Neuronal stem cell (in vitro differentiated cells): Measurements from ENCODE around the gene PCDHA12.

Source experiments
- DNase-seq: peaks from one replicate; pipeline ENCODE4 v3.0.0-alpha.2; 2013; ENCODE audit warnings: low spot score
- H2AFZ ChIP-seq: one replicate; pipeline ENCODE4 v1.6.1; 2013; ENCODE audit warnings: mild to moderate bottlenecking, low read length, inconsistent platforms
- H2AK5ac ChIP-seq: 2 replicates; pipeline ENCODE4 v1.6.1; 2013; ENCODE audit warnings: low read depth, mild to moderate bottlenecking, inconsistent platforms, low read length, moderate library complexity, mixed read lengths
- H2BK120ac ChIP-seq: 2 replicates; pipeline ENCODE4 v1.6.1; 2013; ENCODE audit warnings: low read depth, mild to moderate bottlenecking, inconsistent platforms, low read length, moderate library complexity, mixed read lengths
- H2BK12ac ChIP-seq: one replicate; pipeline ENCODE4 v1.6.1; 2013; ENCODE audit warnings: low read length, inconsistent platforms
- H2BK15ac ChIP-seq: 2 replicates; pipeline ENCODE4 v1.6.1; 2013; ENCODE audit warnings: mild to moderate bottlenecking, low read length, inconsistent platforms, mixed read lengths
- H2BK5ac ChIP-seq: one replicate; pipeline ENCODE4 v1.6.1; 2013; ENCODE audit warnings: inconsistent platforms, mild to moderate bottlenecking, low read length, moderate library complexity
- H3K14ac ChIP-seq: one replicate; pipeline ENCODE4 v1.6.1; 2013; ENCODE audit warnings: low read length, inconsistent platforms
- H3K18ac ChIP-seq: 2 replicates; pipeline ENCODE4 v1.6.1; 2013; ENCODE audit warnings: low read length, inconsistent platforms
- H3K23ac ChIP-seq: 2 replicates; pipeline ENCODE4 v1.6.1; 2013; ENCODE audit warnings: low read depth, mild to moderate bottlenecking, mixed read lengths, low read length, inconsistent platforms; ENCODE audit not compliant: poor library complexity
- H3K27ac ChIP-seq: replicated peaks from 3 replicates; pipeline ENCODE4 v1.5.1; 2013; ENCODE audit warnings: low read length, inconsistent platforms
- H3K27me3 ChIP-seq, 3 experiments: 2 replicates each; pipeline ENCODE4 v1.6.1; 2013; ENCODE audit warnings: low read length in 3 of 3, mild to moderate bottlenecking in 2 of 3, inconsistent platforms in 1 of 3, low read depth in 1 of 3, mixed read lengths in 1 of 3, moderate library complexity in 1 of 3; ENCODE audit not compliant: control insufficient read depth in 3 of 3, insufficient read depth in 3 of 3
- H3K36me3 ChIP-seq, 2 donors: replicated peaks in 1 of 2; 2 replicates each; pipeline ENCODE4 v1.6.1; 2013; ENCODE audit warnings: low read length in 2 of 2; ENCODE audit not compliant: control insufficient read depth in 2 of 2, insufficient read depth in 2 of 2
- H3K4ac ChIP-seq: 2 replicates; pipeline ENCODE4 v1.6.1; 2013; ENCODE audit warnings: inconsistent platforms, mild to moderate bottlenecking, low read length, moderate library complexity
- H3K4me1 ChIP-seq, 2 donors: 1 replicate in 1 of 2; 2 replicates in 1 of 2; pipeline ENCODE4 v1.6.1; 2013; ENCODE audit warnings: low read length in 2 of 2, low read depth in 1 of 2; ENCODE audit not compliant: control insufficient read depth in 2 of 2, insufficient read depth in 1 of 2
- H3K4me2 ChIP-seq: one replicate; pipeline ENCODE4 v1.6.1; 2013; ENCODE audit warnings: mild to moderate bottlenecking, low read length, inconsistent platforms; ENCODE audit not compliant: insufficient read depth, poor library complexity, severe bottlenecking
- H3K4me3 ChIP-seq, 2 donors: 2 replicates each; pipeline ENCODE4 v1.5.1; 2013; ENCODE audit warnings: low read length in 2 of 2, mild to moderate bottlenecking in 2 of 2, inconsistent platforms in 1 of 2, moderate library complexity in 1 of 2
- H3K79me1 ChIP-seq: one replicate; pipeline ENCODE4 v1.6.1; 2013; ENCODE audit warnings: low read depth, mild to moderate bottlenecking, inconsistent platforms, low read length, moderate library complexity
- H3K9ac ChIP-seq: one replicate; pipeline ENCODE4 v1.6.1; 2013; ENCODE audit warnings: mild to moderate bottlenecking, low read depth, low read length, inconsistent platforms; ENCODE audit not compliant: poor library complexity
- H3K9me3 ChIP-seq, 2 donors: replicated peaks in 1 of 2; 2 replicates each; pipeline versions ENCODE3 to v1.6.1; 2013; ENCODE audit warnings: low read length in 2 of 2, mild to moderate bottlenecking in 2 of 2, inconsistent platforms in 1 of 2, low read depth in 1 of 2, mixed read lengths in 1 of 2, moderate library complexity in 1 of 2; ENCODE audit not compliant: control insufficient read depth in 2 of 2, insufficient read depth in 1 of 2
- H4K8ac ChIP-seq: one replicate; pipeline ENCODE4 v1.6.1; 2013; ENCODE audit warnings: low read depth, mild to moderate bottlenecking, inconsistent platforms, low read length, moderate library complexity
- H4K91ac ChIP-seq: one replicate; pipeline ENCODE4 v1.6.1; 2013; ENCODE audit warnings: low read length, low read depth, mild to moderate bottlenecking, inconsistent platforms; ENCODE audit not compliant: poor library complexity
- WGBS, 2 donors: extraction: QIAGEN DNeasy Blood & Tissue Kit; methylation state at CpG; one replicate each; pipeline ENCODE4 v1.1.7; 2013; ENCODE audit warnings: missing lambda C conversion rate in 2 of 2, mixed read lengths in 1 of 2; ENCODE audit not compliant: insufficient read length in 2 of 2, insufficient replicate concordance in 1 of 2; ENCODE audit errors: extremely low coverage in 2 of 2; 5-methylcytosine and 5-hydroxymethylcytosine counted together

The PCDHA12 gene

GRCh38 chr5:140883373-140883772 lies 8.3 kb downstream of the PCDHA12 start:
- no peak overlapping the region for H2AK5ac ChIP-seq
- H4K91ac ChIP-seq, result no peak overlapping the region
- H3K18ac ChIP-seq, result no peak overlapping the region
- peak overlapping the region; percentile 17 for H3K23ac ChIP-seq
- H3K4me3 ChIP-seq, result peak overlapping the region in 1 of 2 donors; percentile 49
- WGBS, 2 donors, result no CpG with 5 or more reads among the region's 41 CpGs
- no peak overlapping the region for H3K9ac ChIP-seq
- no peak overlapping the region for H3K4me2 ChIP-seq
- DNase-seq, result no peak
- H3K27me3 ChIP-seq, result no peaks in the 10 kb centered on the region
- no peak overlapping the region for H4K8ac ChIP-seq
- no peak overlapping the region for H3K4ac ChIP-seq
- no peaks in the 10 kb centered on the region for H3K4me1 ChIP-seq
- H3K14ac ChIP-seq, result no peak overlapping the region
- no peak overlapping the region for H3K27ac ChIP-seq
- H3K9me3 ChIP-seq, result peaks cover 10 to 24% of the 10 kb centered on the region in 2 donors
- no peak overlapping the region for H2AFZ ChIP-seq
- peaks cover 12 to 16% of the 10 kb centered on the region in 2 donors for H3K36me3 ChIP-seq
- no peak overlapping the region for H2BK120ac ChIP-seq
- H2BK5ac ChIP-seq, result no peak overlapping the region
- peaks cover 4% of the 10 kb centered on the region for H3K79me1 ChIP-seq
- H2BK15ac ChIP-seq, result no peak overlapping the region
- H2BK12ac ChIP-seq, result no peak overlapping the region

- Histone ChIP-seq H3K4me3 (peak overlapping the region in 1 of 2 donors; percentile 44), H3K18ac (no peak overlapping the region), H2BK15ac (no peak overlapping the region), H3K9me3 (peaks cover 10 to 24% of the 10 kb centered on the region in 2 donors), H2AK5ac (no peak overlapping the region), H2BK12ac (no peak overlapping the region), H3K4me2 (no peak overlapping the region), H3K9ac (no peak overlapping the region), H4K91ac (no peak overlapping the region), H3K4me1 (no peaks in the 10 kb centered on the region), H2AFZ (no peak overlapping the region), H3K79me1 (peaks cover 4% of the 10 kb centered on the region), H3K4ac (no peak overlapping the region), H3K27me3 (no peaks in the 10 kb centered on the region), H2BK5ac (no peak overlapping the region), H4K8ac (no peak overlapping the region), H3K27ac (no peak overlapping the region), H3K14ac (peak overlapping the region; percentile 56), H2BK120ac (no peak overlapping the region), H3K23ac (peak overlapping the region; percentile 80), H3K36me3 (peaks cover 12 to 16% of the 10 kb centered on the region in 2 donors)
- DNase-seq, result no peak
- no CpG with 5 or more reads among the region's 79 CpGs for WGBS, 2 donors
These were observed 9.0 kb downstream of the PCDHA12 start for GRCh38 chr5:140883927-140884697.

- Histone ChIP-seq H2BK120ac (no peak overlapping the region), H4K8ac (no peak overlapping the region), H3K4me3 (no peak overlapping the region), H3K23ac (no peak overlapping the region), H3K4ac (no peak overlapping the region), H2AK5ac (no peak overlapping the region), H3K27ac (no peak overlapping the region), H3K27me3 (no peaks in the 10 kb centered on the region), H3K9ac (no peak overlapping the region), H4K91ac (no peak overlapping the region), H3K4me1 (no peaks in the 10 kb centered on the region), H2AFZ (no peak overlapping the region), H3K18ac (no peak overlapping the region), H3K79me1 (no peaks in the 10 kb centered on the region), H3K36me3 (no peaks in the 10 kb centered on the region), H2BK5ac (no peak overlapping the region), H2BK12ac (no peak overlapping the region), H3K14ac (no peak overlapping the region), H3K4me2 (no peak overlapping the region), H2BK15ac (no peak overlapping the region), H3K9me3 (peaks cover 0 to 3% of the 10 kb centered on the region in 2 donors)
- no CpG with 5 or more reads among the region's 1 CpG for WGBS, 2 donors
- DNase-seq, result no peak
These were observed 41.2 kb downstream of the PCDHA12 start for GRCh38 chr5:140916325-140916724.

- no peak overlapping the region for H3K14ac ChIP-seq
- no peak overlapping the region for H3K9ac ChIP-seq
- H3K9me3 ChIP-seq, result peaks cover 0 to 9% of the 10 kb centered on the region in 2 donors
- H2BK15ac ChIP-seq, result no peak overlapping the region
- H3K18ac ChIP-seq, result no peak overlapping the region
- no peak overlapping the region for H2AFZ ChIP-seq
- no peak overlapping the region for H3K4ac ChIP-seq
- no peak overlapping the region for H4K8ac ChIP-seq
- DNase-seq, result no peak
- no peak overlapping the region for H2BK12ac ChIP-seq
- H3K4me3 ChIP-seq, result no peak overlapping the region
- H3K27ac ChIP-seq, result no peak overlapping the region
- H3K4me1 ChIP-seq, result peaks cover 4 to 5% of the 10 kb centered on the region in 2 donors
- no peak overlapping the region for H2BK5ac ChIP-seq
- H3K79me1 ChIP-seq, result no peaks in the 10 kb centered on the region
- H3K27me3 ChIP-seq, result peaks cover 0 to 21% (median 3%) of the 10 kb centered on the region in 3 experiments
- WGBS, 2 donors, result no CpG with 5 or more reads among the region's 4 CpGs
- H2BK120ac ChIP-seq, result no peak overlapping the region
- H3K36me3 ChIP-seq, result peaks cover 0 to 10% of the 10 kb centered on the region in 2 donors
- no peak overlapping the region for H4K91ac ChIP-seq
- no peak overlapping the region for H3K23ac ChIP-seq
- no peak overlapping the region for H2AK5ac ChIP-seq
- H3K4me2 ChIP-seq, result no peak overlapping the region
These were observed 48.5 kb downstream of the PCDHA12 start for GRCh38 chr5:140923601-140924000.
